GM12892 (cell line): ENCODE results near the gene OR2H2.

Source experiments
- POLR2AphosphoS5 ChIP-seq: IDR thresholded peaks from 2 replicates; pipeline ENCODE4 v1.6.1; 2011; ENCODE audit warnings: low read depth, low read length, control low read depth
- TAF1 ChIP-seq: IDR thresholded peaks from 2 replicates; pipeline ENCODE4 v1.6.1; 2011; ENCODE audit warnings: low read depth, mild to moderate bottlenecking, control low read depth, low read length, borderline replicate concordance

GRCh38 chr6:29561091-29561490, 23.8 kb upstream of the OR2H2 start:
- TF ChIP-seq POLR2AphosphoS5 (no peak), TAF1 (no peak)
